ENCODE results near the gene ABLIM2. TPM values are rescaled to one million over a fixed set of nuclear protein-coding genes. Genes with fewer than 3 reads are reported as not detected.
A peak's percentile ranks its signal among the peaks of the same experiment; 100 is the strongest.

ABLIM2 gene
- total RNA-seq (2016; rRNA removed; fragmentation: Illumina TruSeq; extraction: Trizol) = 0.18 and 0.20 TPM in 2 replicates
- not detected in 2 replicates for total RNA-seq (2016; cell fraction: cytosol; rRNA removed; fragmentation: Illumina TruSeq; extraction: Trizol; ENCODE audit: low read depth)
- total RNA-seq (2016; cell fraction: insoluble cytoplasmic fraction; rRNA removed; fragmentation: Illumina TruSeq; extraction: Trizol) = not detected in 2 replicates
- not detected in 2 replicates for total RNA-seq (2016; cell fraction: membrane; rRNA removed; fragmentation: Illumina TruSeq; extraction: Trizol)
- not detected in 2 replicates for total RNA-seq (2016; cell fraction: nucleus; rRNA removed; fragmentation: Illumina TruSeq; extraction: Trizol)
- polyA plus RNA-seq (2011; rRNA removed) = 0.37 and 0.42 TPM in 2 replicates
- 0.35 and 0.46 TPM in 2 replicates for polyA plus RNA-seq (2011; cell fraction: cytosol; rRNA removed)
- 0.33 and 0.34 TPM in 2 replicates for polyA plus RNA-seq (2011; cell fraction: nucleus; rRNA removed)
- polyA plus RNA-seq (2012) = 0.15 and 0.24 TPM in 2 replicates
- polyA plus RNA-seq (2016; cell fraction: cytosol; fragmentation: Illumina TruSeq; extraction: Trizol; ENCODE audit: low read depth) = not detected in 2 replicates
- not detected in 2 replicates for polyA plus RNA-seq (2016; cell fraction: insoluble cytoplasmic fraction; fragmentation: Illumina TruSeq; extraction: Trizol; ENCODE audit: low read depth)
- polyA plus RNA-seq (2016; cell fraction: membrane; fragmentation: Illumina TruSeq; extraction: Trizol; ENCODE audit: low read depth) = 0.11 TPM in 1 of 2 replicates, not detected in the other
- not detected in 2 replicates for polyA plus RNA-seq (2016; cell fraction: nucleus; fragmentation: Illumina TruSeq; extraction: Trizol; ENCODE audit: insufficient read depth, low read depth)
- polyA minus RNA-seq (2011; rRNA and poly(A)+ RNA removed; ENCODE audit: low replicate concordance) = 2.2 and 7.6 TPM in 2 replicates
- 0.49 TPM in 1 of 2 replicates, not detected in the other for polyA minus RNA-seq (2011; cell fraction: cytosol; rRNA and poly(A)+ RNA removed)
- 0.12 and 0.52 TPM in 2 replicates for polyA minus RNA-seq (2011; cell fraction: nucleus; rRNA and poly(A)+ RNA removed)
- percentile 15 among the genes with signal in this experiment for Bru-seq, nascent RNA
- percentile 7 among the genes with signal in this experiment for BruChase-seq, experiment 1, labeled RNA remaining after a 6-hour chase
- BruChase-seq, experiment 2, labeled RNA remaining after a 2-hour chase = percentile 11 among the genes with signal in this experiment
- long read RNA-seq, experiment 1 = 0 reads
- long read RNA-seq, experiment 2, partial matches to known transcripts = 0 of 1 reads
- long read RNA-seq, experiment 2, other reads (novel, unspliced or antisense) = 1 of 1 reads

DNA sequence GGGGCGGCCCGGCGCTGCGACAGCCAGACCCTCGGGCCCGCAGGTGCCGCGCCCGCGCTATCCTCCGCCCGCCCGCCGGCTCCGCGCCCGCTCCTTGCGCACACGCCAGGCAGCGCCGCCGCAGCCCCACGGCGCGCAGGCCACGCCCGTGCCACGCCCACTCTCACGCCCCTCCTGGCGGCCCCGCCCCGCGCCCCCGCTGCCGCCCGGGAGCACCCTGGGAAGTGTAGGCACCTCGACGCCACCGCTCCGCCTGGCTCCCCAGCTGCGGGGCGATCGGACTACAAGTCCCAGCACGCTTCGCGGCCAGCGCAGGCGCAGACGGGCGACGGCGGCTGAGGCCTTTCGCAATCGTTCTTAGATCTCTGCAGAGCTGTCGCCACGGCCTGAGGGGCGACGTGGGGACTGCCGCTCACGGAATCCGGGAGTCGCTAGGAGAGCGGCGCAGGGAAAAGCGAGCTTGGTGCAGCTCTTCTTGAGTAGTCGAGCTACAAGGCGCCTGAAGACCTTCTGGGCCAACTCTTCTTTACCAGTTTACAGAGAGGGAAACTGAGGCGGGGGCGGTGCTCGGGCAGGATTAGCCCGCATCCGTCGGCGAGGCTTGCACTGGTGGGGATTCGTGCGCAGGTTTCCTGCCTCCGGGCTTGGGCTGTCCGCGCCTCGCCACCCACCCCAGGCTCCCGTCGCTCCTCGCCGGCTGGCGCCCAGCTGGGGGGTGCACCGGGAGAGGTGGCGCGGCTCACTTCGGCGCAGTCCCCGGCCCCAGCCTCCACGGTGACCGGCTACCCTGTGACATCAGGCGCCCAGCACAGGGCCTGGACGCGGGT, at the start of gene ABLIM2:
ABLIM2 (minus strand) TSS at position 104 of the 827 bp plus-strand sequence. CDS start 124 bp downstream, outside the sequence.
- intact Hi-C loops (cut with micrococcal nuclease; ENCODE audit: unreplicated experiment) = no loop called here
- FAIRE-seq (peak; percentile 64), ATAC-seq (peak; percentile 94), DNase-seq (ENCODE audit: low spot score) (peak; percentile 92)
- peaks cover 7% of the 10 kb centered on the region; the same call in 1 of the 2 replicates for H3K4me1 ChIP-seq (ENCODE audit: insufficient read depth, low read length)
- H3K4me3 ChIP-seq (replicated peaks in 1 of 3; ENCODE audit: insufficient read depth in 1 of 3, low read depth in 2 of 3, low read length in 3 of 3) = peak within 1 kb of the TSS; percentile 62 to 76 (median 75)
- WGBS (ENCODE audit: low lambda C conversion rate) = 3% methylated on average over 20 of the region's 96 CpGs
- no peaks in the 10 kb centered on the region for H3K9me3 ChIP-seq (ENCODE audit: low read length)
- peak within 1 kb of the TSS; percentile 100 for H3K4me2 ChIP-seq (ENCODE audit: low read depth, low read length)
- H3K36me3 ChIP-seq (replicated peaks in 1 of 2; ENCODE audit: control insufficient read depth in 1 of 2, insufficient read depth in 2 of 2, low read length in 2 of 2) = no peaks in the 10 kb centered on the region
- H3K27me3 ChIP-seq (ENCODE audit: control insufficient read depth in 1 of 2, insufficient read depth in 2 of 2, low read length in 2 of 2) = peaks cover 11 to 61% of the 10 kb centered on the region in 2 experiments
- no peaks in the 10 kb centered on the region for H3K79me2 ChIP-seq (ENCODE audit: insufficient read depth, low read length)
- H4K20me1 ChIP-seq (ENCODE audit: insufficient read depth, low read length) = no peaks in the 10 kb centered on the region
- H3K9ac ChIP-seq (ENCODE audit: insufficient read depth, low read depth, low read length) = peak within 1 kb of the TSS; percentile 27; the same call in 1 of the 2 replicates
- in situ Hi-C loops (cut with HindIII; ENCODE audit: extremely low pct_ligation_motif_present, low pct_unique_long_range_greater_than_20kb) = no loop called here
- BruUV-seq (replicated peaks) = no TSS peak
- ChIA-PET POLR2A (no interaction called here), CTCF (ENCODE audit: low intra/inter-chr PET ratio, low total read pairs) (no interaction called here)
- no peak within 1 kb of the TSS for H3K27ac ChIP-seq (ENCODE audit: extremely low read length, insufficient read depth, low read length)
- no peak within 1 kb of the TSS for H2AFZ ChIP-seq (ENCODE audit: low read length)
- TF ChIP-seq, protein P1, sequence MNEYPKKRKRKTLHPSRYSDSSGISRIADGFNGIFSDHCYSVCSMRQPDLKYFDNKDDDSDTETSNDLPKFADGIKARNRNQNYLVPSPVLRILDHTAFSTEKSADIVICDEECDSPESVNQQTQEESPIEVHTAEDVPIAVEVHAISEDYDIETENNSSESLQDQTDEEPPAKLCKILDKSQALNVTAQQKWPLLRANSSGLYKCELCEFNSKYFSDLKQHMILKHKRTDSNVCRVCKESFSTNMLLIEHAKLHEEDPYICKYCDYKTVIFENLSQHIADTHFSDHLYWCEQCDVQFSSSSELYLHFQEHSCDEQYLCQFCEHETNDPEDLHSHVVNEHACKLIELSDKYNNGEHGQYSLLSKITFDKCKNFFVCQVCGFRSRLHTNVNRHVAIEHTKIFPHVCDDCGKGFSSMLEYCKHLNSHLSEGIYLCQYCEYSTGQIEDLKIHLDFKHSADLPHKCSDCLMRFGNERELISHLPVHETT (CRISPR knock-in tag; conservative IDR thresholded peaks at IDR 0.05) = peak; percentile 36; the same call in 1 of the 2 replicates
- no peak for TF ChIP-seq HNRNPL (IDR thresholded peaks at IDR 0.05; ENCODE audit: low read depth, low read length)
- TF ChIP-seq HHEX (CRISPR knock-in tag; IDR thresholded peaks at IDR 0.05) = no peak
- TF ChIP-seq ZFP62 (CRISPR knock-in tag; IDR thresholded peaks at IDR 0.05) = no peak
- TF ChIP-seq, protein P2, sequence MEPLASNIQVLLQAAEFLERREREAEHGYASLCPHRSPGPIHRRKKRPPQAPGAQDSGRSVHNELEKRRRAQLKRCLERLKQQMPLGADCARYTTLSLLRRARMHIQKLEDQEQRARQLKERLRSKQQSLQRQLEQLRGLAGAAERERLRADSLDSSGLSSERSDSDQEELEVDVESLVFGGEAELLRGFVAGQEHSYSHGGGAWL (CRISPR knock-in tag; IDR thresholded peaks at IDR 0.05) = no peak
- no peak for TF ChIP-seq NR1H2 (CRISPR knock-in tag; IDR thresholded peaks at IDR 0.05; ENCODE audit: borderline replicate concordance, low read depth)
- TF ChIP-seq, protein P3, sequence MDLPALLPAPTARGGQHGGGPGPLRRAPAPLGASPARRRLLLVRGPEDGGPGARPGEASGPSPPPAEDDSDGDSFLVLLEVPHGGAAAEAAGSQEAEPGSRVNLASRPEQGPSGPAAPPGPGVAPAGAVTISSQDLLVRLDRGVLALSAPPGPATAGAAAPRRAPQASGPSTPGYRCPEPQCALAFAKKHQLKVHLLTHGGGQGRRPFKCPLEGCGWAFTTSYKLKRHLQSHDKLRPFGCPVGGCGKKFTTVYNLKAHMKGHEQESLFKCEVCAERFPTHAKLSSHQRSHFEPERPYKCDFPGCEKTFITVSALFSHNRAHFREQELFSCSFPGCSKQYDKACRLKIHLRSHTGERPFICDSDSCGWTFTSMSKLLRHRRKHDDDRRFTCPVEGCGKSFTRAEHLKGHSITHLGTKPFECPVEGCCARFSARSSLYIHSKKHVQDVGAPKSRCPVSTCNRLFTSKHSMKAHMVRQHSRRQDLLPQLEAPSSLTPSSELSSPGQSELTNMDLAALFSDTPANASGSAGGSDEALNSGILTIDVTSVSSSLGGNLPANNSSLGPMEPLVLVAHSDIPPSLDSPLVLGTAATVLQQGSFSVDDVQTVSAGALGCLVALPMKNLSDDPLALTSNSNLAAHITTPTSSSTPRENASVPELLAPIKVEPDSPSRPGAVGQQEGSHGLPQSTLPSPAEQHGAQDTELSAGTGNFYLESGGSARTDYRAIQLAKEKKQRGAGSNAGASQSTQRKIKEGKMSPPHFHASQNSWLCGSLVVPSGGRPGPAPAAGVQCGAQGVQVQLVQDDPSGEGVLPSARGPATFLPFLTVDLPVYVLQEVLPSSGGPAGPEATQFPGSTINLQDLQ (CRISPR knock-in tag; IDR thresholded peaks at IDR 0.05) = no peak
- peak; percentile 97 for TF ChIP-seq HNRNPLL (IDR thresholded peaks at IDR 0.05; ENCODE audit: low read depth, low read length, poor library complexity, severe bottlenecking)
- TF ChIP-seq, protein P4, sequence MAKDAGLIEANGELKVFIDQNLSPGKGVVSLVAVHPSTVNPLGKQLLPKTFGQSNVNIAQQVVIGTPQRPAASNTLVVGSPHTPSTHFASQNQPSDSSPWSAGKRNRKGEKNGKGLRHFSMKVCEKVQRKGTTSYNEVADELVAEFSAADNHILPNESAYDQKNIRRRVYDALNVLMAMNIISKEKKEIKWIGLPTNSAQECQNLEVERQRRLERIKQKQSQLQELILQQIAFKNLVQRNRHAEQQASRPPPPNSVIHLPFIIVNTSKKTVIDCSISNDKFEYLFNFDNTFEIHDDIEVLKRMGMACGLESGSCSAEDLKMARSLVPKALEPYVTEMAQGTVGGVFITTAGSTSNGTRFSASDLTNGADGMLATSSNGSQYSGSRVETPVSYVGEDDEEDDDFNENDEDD (CRISPR knock-in tag; IDR thresholded peaks at IDR 0.05; ENCODE audit: borderline replicate concordance) = no peak
- TF ChIP-seq ZNF441 (CRISPR knock-in tag; IDR thresholded peaks at IDR 0.05; ENCODE audit: borderline replicate concordance) = peak; percentile 17; the same call in 1 of the 2 replicates

Measured in HepG2 (cell line).